ENCODE measurements around the gene CLEC4M.

GRCh38 chr19:7815325-7815724 lies 52.3 kb downstream of the CLEC4M start:
- TF ChIP-seq RAD21 (IDR thresholded peaks at IDR 0.05) (no peak), CTCF (IDR thresholded peaks at IDR 0.05; ENCODE audit: low read depth, low read length, missing input control) (no peak), SP1 (IDR thresholded peaks at IDR 0.05) (no peak)

Measured in liver (tissue), 3 donors.